ENCODE measurements around the gene GNS. TPM values are rescaled to one million over a fixed set of nuclear protein-coding genes. Genes with fewer than 3 reads are reported as not detected.

Gene GNS
- total and polyA plus RNA-seq, 10 of the 15 experiments (the other 5 are each of a cell fraction or from before 2014, with no cell fraction given) = 4.1 to 33.8 (median 19.1) TPM

GRCh38 chr12:64709429-64709828, 49.8 kb downstream of the GNS start:
- TF ChIP-seq NR2C2 (IDR thresholded peaks at IDR 0.05; ENCODE audit: borderline replicate concordance, control insufficient read depth, insufficient read length, low read depth) (no peak), NFYB (IDR thresholded peaks at IDR 0.05; ENCODE audit: insufficient read depth, low read depth, low read length) (no peak), WRNIP1 (IDR thresholded peaks at IDR 0.05; ENCODE audit: borderline replicate concordance, low read depth, low read length) (no peak), CEBPZ (IDR thresholded peaks at IDR 0.05; ENCODE audit: low read depth, low read length) (no peak), BRCA1 (IDR thresholded peaks at IDR 0.05; ENCODE audit: low read depth, low read length) (no peak), RBBP5 (conservative IDR thresholded peaks at IDR 0.05) (no peak), RELA (IDR thresholded peaks at IDR 0.05; ENCODE audit: borderline replicate concordance, partially characterized antibody) (no peak), NR2C1 (IDR thresholded peaks at IDR 0.05) (no peak)
- CTCF ChIA-PET = interaction anchor here (1.0 to 1.5 kb wide), 2 partner anchors 12 to 160 kb away, joined by 4 to 5 read pairs; no protein-coding TSS in a partner anchor
- Histone ChIP-seq H3K9me3 (replicated peaks; ENCODE audit: control insufficient read depth, insufficient read depth, low read length) (no peaks in the 10 kb centered on the region), H3K4me1 (ENCODE audit: control insufficient read depth, insufficient read depth, low read length) (no peaks in the 10 kb centered on the region; the same call in 1 of the 2 replicates), H3K27me3 (replicated peaks in 1 of 2; ENCODE audit: control insufficient read depth in 2 of 2, insufficient read depth in 2 of 2, low read length in 1 of 2) (no peaks in the 10 kb centered on the region), H3K27ac (ENCODE audit: control insufficient read depth, insufficient read depth) (no peak overlapping the region), H2AFZ (ENCODE audit: control insufficient read depth, low read depth, low read length) (no peak overlapping the region), H3K4me3 (no peak overlapping the region), H3K36me3 (ENCODE audit: control insufficient read depth in 2 of 2, insufficient read depth in 2 of 2, low read length in 1 of 2) (no peaks in the 10 kb centered on the region; a peak in 1 of 4 replicates), H3K4me2 (ENCODE audit: control insufficient read depth, insufficient read depth) (no peak overlapping the region), H4K20me1 (ENCODE audit: control insufficient read depth, insufficient read depth) (no peaks in the 10 kb centered on the region), H3K9ac (ENCODE audit: control insufficient read depth, insufficient read depth, low read length) (no peak overlapping the region), H3K79me2 (ENCODE audit: control insufficient read depth, insufficient read depth, low read length) (no peaks in the 10 kb centered on the region)
- in situ Hi-C loops (cut with MboI) (no loop called here), intact Hi-C loops (cut with micrococcal nuclease; ENCODE audit: unreplicated experiment) (no loop called here)
- FAIRE-seq (no peak), DNase-seq (ENCODE audit: low read depth, low spot score) (no peak), ATAC-seq (no peak)
- no TSS peak for BruUV-seq (replicated peaks)
- SMC1A ChIA-PET (ENCODE audit: uncharacterized antibody, unreplicated experiment) = no interaction called here
- RAD21 ChIA-PET (ENCODE audit: unreplicated experiment) = interaction anchor here (1.7 kb wide), 1 partner anchor 160 kb away, joined by 4 read pairs; no protein-coding TSS in a partner anchor
- POLR2A ChIA-PET = no interaction called here
- WGBS (ENCODE audit: insufficient coverage, insufficient replicate concordance, low lambda C conversion rate, missing lambda C conversion rate) = 100% methylated on average over 2 of the region's 2 CpGs

Data from GM12878 (cell line).